ENCODE measurements around the gene ENTREP1.

GRCh38 chr9:69295872-69296552 is 29.0 kb upstream of the ENTREP1 start:
- TF ChIP-seq TAF1 (conservative IDR thresholded peaks at IDR 0.05): no peak
- no peak for TF ChIP-seq FOXA1 (IDR thresholded peaks at IDR 0.05)
- no peak for TF ChIP-seq CTCF (IDR thresholded peaks at IDR 0.05; ENCODE audit: low read depth, low read length, missing input control)
- TF ChIP-seq RAD21 (IDR thresholded peaks at IDR 0.05): no peak
- TF ChIP-seq ZBTB33 (IDR thresholded peaks at IDR 0.05): no peak
- no peak for TF ChIP-seq EGR1 (IDR thresholded peaks at IDR 0.05; ENCODE audit: low read depth in 2 of 2)
- no peak for TF ChIP-seq ATF3 (IDR thresholded peaks at IDR 0.05)
- TF ChIP-seq MAX (IDR thresholded peaks at IDR 0.05): no peak
- no peak for TF ChIP-seq JUND (IDR thresholded peaks at IDR 0.05)
- no peak for TF ChIP-seq YY1 (IDR thresholded peaks at IDR 0.05)
- TF ChIP-seq GABPA (IDR thresholded peaks at IDR 0.05 in 1 of 2, conservative IDR thresholded peaks at IDR 0.05 in 1 of 2): no peak
- TF ChIP-seq REST (IDR thresholded peaks at IDR 0.05): no peak
